Neural cell (in vitro differentiated cells): Measurements from ENCODE around the gene DAAM2.

Experiments used
- CTCF ChIP-seq: fragments of 450-650 bp; IDR thresholded peaks from 2 replicates; pipeline ENCODE4 v1.5.1; 2014; ENCODE audit warnings: antibody characterized with exemption, mild to moderate bottlenecking, moderate library complexity; ENCODE audit not compliant: poor library complexity, severe bottlenecking
- EP300 ChIP-seq: fragments of 450-650 bp; conservative IDR thresholded peaks from 2 replicates; pipeline ENCODE4 v1.6.1; 2014; ENCODE audit warnings: antibody characterized with exemption, mild to moderate bottlenecking, moderate library complexity; ENCODE audit not compliant: poor library complexity, severe bottlenecking
- EZH2 ChIP-seq: fragments of 200-600, 300-800 bp; shearing (Covaris generic), sonication (generic); IDR thresholded peaks from 2 replicates; pipeline ENCODE4 v1.6.1; 2014; ENCODE audit warnings: antibody characterized with exemption, low read length, borderline replicate concordance, mild to moderate bottlenecking; ENCODE audit not compliant: insufficient read depth, poor library complexity, severe bottlenecking
- MXI1 ChIP-seq: fragments of 450-650 bp; conservative IDR thresholded peaks from 2 replicates; pipeline ENCODE4 v1.6.1; 2014; ENCODE audit warnings: antibody characterized with exemption, mild to moderate bottlenecking; ENCODE audit not compliant: poor library complexity, severe bottlenecking
- POLR2AphosphoS5 ChIP-seq: IDR thresholded peaks from 2 replicates; pipeline ENCODE4 v1.6.1; 2012
- RAD21 ChIP-seq: fragments of 450-650 bp; conservative IDR thresholded peaks from 2 replicates; pipeline ENCODE4 v1.6.1; 2014; ENCODE audit warnings: antibody characterized with exemption, mild to moderate bottlenecking, moderate library complexity
- TAF1 ChIP-seq: IDR thresholded peaks from 2 replicates; pipeline ENCODE4 v1.6.1; 2012; ENCODE audit warnings: low read depth
- TF ChIP-seq, protein P1 (sequence below): IDR thresholded peaks from 2 replicates; pipeline ENCODE4 v1.6.1; 2012; ENCODE audit warnings: borderline replicate concordance

DNA sequence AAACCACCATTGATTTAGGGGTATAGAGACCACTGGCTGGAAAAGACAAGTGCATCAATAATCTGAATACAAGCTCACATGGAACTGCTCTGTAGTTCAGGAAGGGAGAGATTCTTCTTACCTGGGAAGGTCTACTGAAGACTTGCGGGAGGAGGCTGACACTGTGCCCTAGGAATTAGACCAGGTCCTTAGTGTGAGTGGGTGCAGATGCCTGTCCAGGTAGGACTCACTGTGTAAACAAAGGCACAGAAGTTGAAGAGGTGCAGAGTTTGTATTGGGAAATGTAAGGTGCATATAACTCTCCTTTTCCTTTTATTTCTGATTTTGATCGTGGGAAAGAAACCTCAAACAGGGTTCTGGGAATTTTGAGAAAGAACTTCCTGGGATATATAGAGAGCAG is 66.8 kb downstream of the DAAM2 start:
- no peak for TF ChIP-seq CTCF
- no peak for TF ChIP-seq MXI1
- no peak for TF ChIP-seq RAD21
- TF ChIP-seq, protein P1, sequence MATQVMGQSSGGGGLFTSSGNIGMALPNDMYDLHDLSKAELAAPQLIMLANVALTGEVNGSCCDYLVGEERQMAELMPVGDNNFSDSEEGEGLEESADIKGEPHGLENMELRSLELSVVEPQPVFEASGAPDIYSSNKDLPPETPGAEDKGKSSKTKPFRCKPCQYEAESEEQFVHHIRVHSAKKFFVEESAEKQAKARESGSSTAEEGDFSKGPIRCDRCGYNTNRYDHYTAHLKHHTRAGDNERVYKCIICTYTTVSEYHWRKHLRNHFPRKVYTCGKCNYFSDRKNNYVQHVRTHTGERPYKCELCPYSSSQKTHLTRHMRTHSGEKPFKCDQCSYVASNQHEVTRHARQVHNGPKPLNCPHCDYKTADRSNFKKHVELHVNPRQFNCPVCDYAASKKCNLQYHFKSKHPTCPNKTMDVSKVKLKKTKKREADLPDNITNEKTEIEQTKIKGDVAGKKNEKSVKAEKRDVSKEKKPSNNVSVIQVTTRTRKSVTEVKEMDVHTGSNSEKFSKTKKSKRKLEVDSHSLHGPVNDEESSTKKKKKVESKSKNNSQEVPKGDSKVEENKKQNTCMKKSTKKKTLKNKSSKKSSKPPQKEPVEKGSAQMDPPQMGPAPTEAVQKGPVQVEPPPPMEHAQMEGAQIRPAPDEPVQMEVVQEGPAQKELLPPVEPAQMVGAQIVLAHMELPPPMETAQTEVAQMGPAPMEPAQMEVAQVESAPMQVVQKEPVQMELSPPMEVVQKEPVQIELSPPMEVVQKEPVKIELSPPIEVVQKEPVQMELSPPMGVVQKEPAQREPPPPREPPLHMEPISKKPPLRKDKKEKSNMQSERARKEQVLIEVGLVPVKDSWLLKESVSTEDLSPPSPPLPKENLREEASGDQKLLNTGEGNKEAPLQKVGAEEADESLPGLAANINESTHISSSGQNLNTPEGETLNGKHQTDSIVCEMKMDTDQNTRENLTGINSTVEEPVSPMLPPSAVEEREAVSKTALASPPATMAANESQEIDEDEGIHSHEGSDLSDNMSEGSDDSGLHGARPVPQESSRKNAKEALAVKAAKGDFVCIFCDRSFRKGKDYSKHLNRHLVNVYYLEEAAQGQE: no peak
- TF ChIP-seq EZH2: no peak
- TF ChIP-seq EP300: no peak
- no peak for TF ChIP-seq TAF1
- no peak for TF ChIP-seq POLR2AphosphoS5
